ENCODE results near the gene PBLD. TPM values are rescaled to one million over a fixed set of nuclear protein-coding genes. Genes with fewer than 3 reads are reported as not detected.

Gene PBLD
- total RNA-seq, 4 donors from 2014 or later, result 4.9 to 12.3 (median 7.6) TPM

DNA sequence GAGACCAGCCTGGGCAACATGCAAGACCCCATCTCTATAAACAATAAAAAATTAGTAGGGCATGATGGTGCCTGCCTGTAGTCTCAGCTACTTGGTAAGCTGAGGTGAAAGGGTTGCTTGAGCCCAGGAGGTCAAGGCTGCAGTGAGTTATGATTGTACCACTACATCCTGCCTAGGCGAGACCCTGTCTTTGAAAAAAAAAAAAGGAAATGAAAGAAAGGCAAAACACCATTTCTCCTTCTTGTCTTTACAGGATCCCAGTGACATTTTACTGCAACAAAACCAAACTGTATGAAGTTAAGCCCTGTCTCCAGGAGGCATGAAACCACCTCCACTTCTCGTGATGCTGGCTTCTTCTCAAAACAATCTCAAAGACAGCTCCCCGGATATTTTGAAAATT lies 29.9 kb upstream of the PBLD start:
- no peak for ATAC-seq (ENCODE audit: low FRiP score)
- no peak for TF ChIP-seq CTCF (IDR thresholded peaks at IDR 0.05)

DNA sequence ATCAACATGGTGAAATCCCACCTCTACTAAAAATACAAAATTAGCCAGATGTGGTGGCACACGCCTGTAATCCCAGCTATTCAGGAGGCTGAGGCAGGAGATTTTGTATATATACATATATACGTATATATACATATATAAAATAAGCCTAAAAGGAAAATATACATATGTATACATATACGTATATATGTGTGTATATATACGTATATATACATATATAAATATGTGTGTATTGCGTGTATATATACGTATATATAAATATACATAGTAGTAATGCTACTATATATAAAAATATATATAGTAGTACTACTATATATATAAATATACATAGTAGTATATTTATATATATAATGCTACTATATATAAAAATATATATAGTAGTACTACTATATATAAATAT lies 26.5 kb upstream of the PBLD start:
- DNase-seq (ENCODE audit: low spot score), result no peak
- ATAC-seq (ENCODE audit: low FRiP score), result no peak
- no peak for TF ChIP-seq CTCF (IDR thresholded peaks at IDR 0.05)

More for the DNA sequence above, 29.9 kb upstream of the PBLD start:
- DNase-seq (ENCODE audit: low spot score), result no peak

DNA sequence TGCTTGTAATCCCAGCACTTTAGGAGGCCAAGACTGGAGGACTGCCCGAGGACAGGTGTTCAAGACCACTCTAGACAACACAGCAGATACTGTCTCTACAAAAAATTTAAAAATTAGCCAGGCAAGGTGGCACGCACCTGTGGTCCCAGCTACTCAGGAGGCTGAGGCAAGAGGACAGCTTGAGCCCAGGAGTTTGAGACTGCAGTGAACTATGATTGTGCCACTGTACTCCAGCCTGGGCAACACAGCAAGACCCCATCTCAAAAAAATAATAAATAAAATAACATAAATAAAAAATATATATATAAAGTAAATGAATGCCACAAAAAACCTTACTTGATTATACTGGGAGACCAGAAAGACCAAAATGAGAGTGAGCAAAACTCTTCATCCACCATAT lies 20.8 kb upstream of the PBLD start:
- no peak for DNase-seq (ENCODE audit: low spot score)
- ATAC-seq (ENCODE audit: low FRiP score), result no peak

DNA sequence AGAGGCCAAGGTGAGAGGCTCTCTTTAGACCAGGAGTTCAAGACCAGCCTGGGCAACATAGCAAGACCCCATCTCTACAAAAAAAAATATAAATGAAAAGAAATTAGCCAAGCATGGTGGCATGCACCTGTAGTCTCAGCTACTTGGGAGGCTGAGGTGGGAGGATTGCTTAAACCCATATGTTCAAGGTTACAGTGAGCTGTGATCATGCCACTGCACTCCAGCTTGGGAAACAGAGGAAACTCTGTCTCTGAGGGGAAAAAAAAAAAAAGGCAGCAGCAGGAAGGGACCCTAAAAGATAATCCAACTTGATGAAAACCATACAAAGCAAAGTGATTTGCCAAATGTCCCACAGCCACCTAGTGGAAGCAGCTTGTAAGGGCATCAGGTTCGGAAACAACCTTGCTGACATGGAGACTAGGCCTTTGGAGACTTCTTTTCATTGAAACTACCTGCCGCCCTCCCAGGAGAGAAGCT lies 15.6 kb upstream of the PBLD start:
- ATAC-seq (ENCODE audit: low FRiP score) (no peak), DNase-seq (ENCODE audit: low spot score) (no peak)
- TF ChIP-seq CTCF (IDR thresholded peaks at IDR 0.05), result no peak

More for the DNA sequence above, 20.8 kb upstream of the PBLD start:
- TF ChIP-seq CTCF (IDR thresholded peaks at IDR 0.05), result no peak

- no peak for ATAC-seq (ENCODE audit: low FRiP score)
- TF ChIP-seq CTCF (IDR thresholded peaks at IDR 0.05), result no peak
Measured at GRCh38 chr10:68346774-68347173, 14.0 kb upstream of the PBLD start.

GRCh38 chr10:68345621-68346020 lies 12.9 kb upstream of the PBLD start:
- TF ChIP-seq CTCF (IDR thresholded peaks at IDR 0.05), result no peak
- ATAC-seq (ENCODE audit: low FRiP score) (no peak), DNase-seq (ENCODE audit: low spot score) (no peak)

More at GRCh38 chr10:68346774-68347173, 14.0 kb upstream of the PBLD start:
- DNase-seq (ENCODE audit: low spot score), result no peak

GRCh38 chr10:68342909-68343516 lies 10.3 kb upstream of the PBLD start:
- ATAC-seq (ENCODE audit: low FRiP score) (no peak), DNase-seq (ENCODE audit: low spot score) (no peak)
- TF ChIP-seq CTCF (IDR thresholded peaks at IDR 0.05), result no peak

Data from omental fat pad (tissue), 4 donors.